GDM1 (cell line): ENCODE data around the gene DOCK10.

Experiments used
- DNase-seq: peaks from one replicate; lab custom pipeline; 2025; lab: John Stamatoyannopoulos, UW

DOCK10 gene

GRCh38 chr2:225041207-225041850 lies 939 bp downstream of the DOCK10 start:
- DNase-seq: peak; percentile 41

- no peak for DNase-seq
Observed at GRCh38 chr2:225040856-225041206, 1.4 kb downstream of the DOCK10 start.

GRCh38 chr2:225040142-225040541 lies 2.1 kb downstream of the DOCK10 start:
- no peak for DNase-seq

- no peak for DNase-seq
Observed at GRCh38 chr2:225038231-225038523, 4.1 kb downstream of the DOCK10 start.

GRCh38 chr2:225037415-225038230 lies 4.6 kb downstream of the DOCK10 start:
- no peak for DNase-seq

GRCh38 chr2:225036431-225036830 lies 5.8 kb downstream of the DOCK10 start:
- DNase-seq: no peak

GRCh38 chr2:225033440-225034318 lies 8.6 kb downstream of the DOCK10 start:
- DNase-seq: no peak

- no peak for DNase-seq
Observed at GRCh38 chr2:225032246-225032645, 10.0 kb downstream of the DOCK10 start.

- no peak for DNase-seq
Observed at GRCh38 chr2:225031599-225031998, 10.7 kb downstream of the DOCK10 start.

- no peak for DNase-seq
Observed at GRCh38 chr2:225030893-225031292, 11.4 kb downstream of the DOCK10 start.

- no peak for DNase-seq
Observed at GRCh38 chr2:225030203-225030602, 12.1 kb downstream of the DOCK10 start.

GRCh38 chr2:225028572-225028971 lies 13.7 kb downstream of the DOCK10 start:
- DNase-seq: no peak

GRCh38 chr2:225027061-225027762 lies 15.1 kb downstream of the DOCK10 start:
- no peak for DNase-seq

GRCh38 chr2:225025917-225026571 lies 16.2 kb downstream of the DOCK10 start:
- DNase-seq: peak; percentile 55

GRCh38 chr2:225022188-225022587 lies 20.1 kb downstream of the DOCK10 start:
- DNase-seq: no peak

GRCh38 chr2:225020168-225020849 lies 22.0 kb downstream of the DOCK10 start:
- DNase-seq: no peak

GRCh38 chr2:225019105-225019504 lies 23.2 kb downstream of the DOCK10 start:
- DNase-seq: no peak

- DNase-seq: no peak
Observed at GRCh38 chr2:225017713-225018112, 24.6 kb downstream of the DOCK10 start.

GRCh38 chr2:225017098-225017685 lies 25.1 kb downstream of the DOCK10 start:
- no peak for DNase-seq
